GM18868 (cell line): Measurements from ENCODE around the gene EIF3A.
"Not testable (repeated sequence)": the region's sequence is repeated elsewhere in the genome, so short reads cannot be mapped to it uniquely, and the experiment has no call there.

Experiments used
- ATAC-seq: cut with Tn5 transposase; IDR thresholded peaks from one replicate; pipeline ENCODE4 v1.9.1; 2021; ENCODE audit warnings: mild to moderate bottlenecking, moderate library complexity; ENCODE audit not compliant: unreplicated experiment

EIF3A gene

GRCh38 chr10:119080521-119081259 is at the start of gene EIF3A:
EIF3A (minus strand) TSS chr10:119080817; CDS start chr10:119080676, 141 bp downstream.
- ATAC-seq, result peak; percentile 82

GRCh38 chr10:119129721-119130120 is 49.1 kb upstream of the EIF3A start:
- no peak for ATAC-seq

GRCh38 chr10:119125942-119126341 is 45.3 kb upstream of the EIF3A start:
- ATAC-seq, result no peak

- ATAC-seq, result no peak
Measured at GRCh38 chr10:119120875-119121274, 40.3 kb upstream of the EIF3A start.

GRCh38 chr10:119120413-119120867 is 39.8 kb upstream of the EIF3A start:
- peak; percentile 93 for ATAC-seq

- ATAC-seq, result no peak
Measured at GRCh38 chr10:119119400-119119799, 38.8 kb upstream of the EIF3A start.

- ATAC-seq, result no peak
Measured at GRCh38 chr10:119118231-119118630, 37.6 kb upstream of the EIF3A start.

GRCh38 chr10:119116326-119116951 is 35.8 kb upstream of the EIF3A start:
- no peak for ATAC-seq

- ATAC-seq, result no peak
Measured at GRCh38 chr10:119115926-119116325, 35.3 kb upstream of the EIF3A start.

GRCh38 chr10:119113751-119114732 is 33.4 kb upstream of the EIF3A start:
- no peak for ATAC-seq

- no peak for ATAC-seq
Measured at GRCh38 chr10:119112056-119112455, 31.4 kb upstream of the EIF3A start.

GRCh38 chr10:119107771-119108170 is 27.2 kb upstream of the EIF3A start:
- not testable (repeated sequence) for ATAC-seq

GRCh38 chr10:119107106-119107505 is 26.5 kb upstream of the EIF3A start:
- not testable (repeated sequence) for ATAC-seq

GRCh38 chr10:119105899-119106298 is 25.3 kb upstream of the EIF3A start:
- ATAC-seq, result not testable (repeated sequence)

GRCh38 chr10:119105155-119105554 is 24.5 kb upstream of the EIF3A start:
- ATAC-seq, result no peak

GRCh38 chr10:119104654-119105015 is 24.0 kb upstream of the EIF3A start:
- ATAC-seq, result no peak

GRCh38 chr10:119103903-119104653 is 23.5 kb upstream of the EIF3A start, which contains the start of gene DENND10:
DENND10 (plus strand) TSS chr10:119104113; CDS start chr10:119104143, 30 bp downstream.
- ATAC-seq, result peak; percentile 87

- ATAC-seq, result no peak
Measured at GRCh38 chr10:119103241-119103902, 22.8 kb upstream of the EIF3A start.

- ATAC-seq, result no peak
Measured at GRCh38 chr10:119101366-119102098, 20.9 kb upstream of the EIF3A start.
